ENCODE data around the gene SPRED1. TPM values are rescaled to one million over a fixed set of nuclear protein-coding genes. Genes with fewer than 3 reads are reported as not detected.

Gene SPRED1
- total and polyA plus RNA-seq, 2 of the 4 experiments (the other 2 are of a cell fraction): 6.6 to 17.9 TPM

DNA sequence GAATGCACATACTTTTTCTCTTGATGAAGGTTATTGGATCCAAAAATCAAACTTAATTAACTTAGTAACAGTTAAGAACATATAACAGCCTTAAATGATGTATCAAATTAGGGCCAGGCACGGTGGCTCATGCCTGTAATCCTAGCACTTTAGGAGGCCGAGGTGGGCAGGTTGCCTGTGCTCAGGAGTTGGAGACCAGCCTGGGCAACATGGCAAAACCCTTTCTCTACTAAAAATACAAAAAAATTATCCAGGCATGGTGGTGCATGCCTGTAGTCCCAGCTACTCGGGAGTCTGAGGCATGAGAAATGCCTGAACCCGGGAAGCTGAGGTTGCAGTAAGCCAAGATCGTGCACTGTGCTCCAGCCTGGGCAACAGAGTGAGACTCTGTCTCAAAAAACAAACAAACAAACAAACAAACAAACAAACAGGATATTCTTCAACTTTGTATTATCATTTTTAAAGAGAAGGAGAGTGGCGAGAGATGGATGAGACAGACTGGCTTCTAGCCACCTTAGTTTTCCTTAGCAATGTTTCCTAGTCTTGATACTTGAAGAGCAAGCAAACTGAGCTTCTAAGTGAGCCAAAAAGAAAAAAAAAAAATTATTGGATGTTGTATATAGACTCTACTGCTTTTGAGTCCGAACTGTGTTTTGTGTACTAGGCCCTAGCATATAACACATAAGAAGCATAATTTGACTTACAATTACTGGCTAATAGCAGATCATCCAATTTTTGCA, 13.8 kb downstream of the SPRED1 start:
- no peak overlapping the region for H3K4me3 ChIP-seq (ENCODE audit: insufficient read depth, low read depth, low read length)
- ChIA-PET POLR2A (ENCODE audit: unreplicated experiment) (no interaction called here), CTCF (interaction anchor here (0.6 kb wide), 2 partner anchors 28 to 1000 kb away, joined by 3 read pairs; no protein-coding TSS in a partner anchor)
- no peaks in the 10 kb centered on the region for H3K9me3 ChIP-seq (ENCODE audit: control insufficient read depth, insufficient read depth, low read length)
- peaks cover 9% of the 10 kb centered on the region for H3K36me3 ChIP-seq (ENCODE audit: control insufficient read depth, insufficient read depth, low read length)
- H2AK5ac ChIP-seq (ENCODE audit: low read depth, low read length): no peak overlapping the region
- H4K8ac ChIP-seq (ENCODE audit: low read depth in 2 of 2, low read length in 2 of 2): no peak overlapping the region
- no peak overlapping the region; the same call in 1 of the 2 replicates for H3K9ac ChIP-seq (ENCODE audit: low read depth, low read length)
- peak overlapping the region; percentile 83 for H3K4me2 ChIP-seq (ENCODE audit: low read depth, low read length)
- no peak overlapping the region for H2BK5ac ChIP-seq (ENCODE audit: low read depth, low read length, poor library complexity, severe bottlenecking)
- peaks cover 88% of the 10 kb centered on the region for H4K20me1 ChIP-seq (ENCODE audit: insufficient read depth, low read length)
- no peak overlapping the region for H3K4ac ChIP-seq (ENCODE audit: low read depth, low read length)
- BruUV-seq (replicated peaks): no TSS peak
- H2BK15ac ChIP-seq (ENCODE audit: low read depth, low read length): no peak overlapping the region
- no CpG with 5 or more reads among the region's 7 CpGs for whole genome bisulfite sequencing, 2 experiments (ENCODE audit: extremely low coverage in 2 of 2, insufficient read length in 1 of 2)
- no peak overlapping the region for H3K23ac ChIP-seq (ENCODE audit: low read depth, low read length)
- H3K56ac ChIP-seq (ENCODE audit: extremely low read depth, insufficient read depth, low read length): no peak overlapping the region
- 0 out of 2 replicates have a peak overlapping the region, but pooled peaks have one; percentile 22 for H3K27ac ChIP-seq (ENCODE audit: insufficient read depth, low read length)
- peak; percentile 38 for ATAC-seq (ENCODE audit: low read depth)
- H2AK9ac ChIP-seq (replicated peaks; ENCODE audit: low read depth, low read length, poor library complexity): no peak overlapping the region
- peaks cover 15% of the 10 kb centered on the region; the same call in 1 of the 2 replicates for H3K4me1 ChIP-seq (ENCODE audit: control insufficient read depth, insufficient read depth, low read length)
- no peak overlapping the region for H4K91ac ChIP-seq (ENCODE audit: insufficient read depth, low read depth, low read length)
- in situ Hi-C loops (cut with MboI; ENCODE audit: low sequenced_read_pairs) (no loop called here), intact Hi-C loops (cut with micrococcal nuclease) (loop anchor here (5.0 kb wide), 2 partner anchors 51 to 81 kb away; no protein-coding TSS in a partner anchor), dilution Hi-C loops (cut with HindIII; ENCODE audit: low sequenced_read_pairs, unreplicated experiment) (no loop called here)
- TF ChIP-seq CHD1 (IDR thresholded peaks at IDR 0.05; ENCODE audit: low read depth, low read length) (no peak), RAD21 (IDR thresholded peaks at IDR 0.05; ENCODE audit: low read length) (no peak)
- H3K79me1 ChIP-seq (ENCODE audit: low read depth in 1 of 2, low read length in 2 of 2): peaks cover 2 to 68% of the 10 kb centered on the region in 2 experiments; a peak in 3 of 4 replicates
- no peak for DNase-seq
- no peaks in the 10 kb centered on the region for H3K27me3 ChIP-seq (ENCODE audit: control insufficient read depth, insufficient read depth, low read length)
- no peak overlapping the region for H2BK20ac ChIP-seq (ENCODE audit: low read depth, low read length)
- H3K14ac ChIP-seq (replicated peaks; ENCODE audit: low read depth, low read length): peak overlapping the region; percentile 66; the same call in 1 of the 2 replicates
- no peak overlapping the region for H3K18ac ChIP-seq (ENCODE audit: low read depth, low read length)
- H2BK120ac ChIP-seq (ENCODE audit: low read depth, low read length): no peak overlapping the region
- H3K9me1 ChIP-seq (ENCODE audit: insufficient read depth, low read length): peaks cover 11% of the 10 kb centered on the region
- no peak overlapping the region for H4K5ac ChIP-seq (ENCODE audit: low read depth, low read length)
- H2AFZ ChIP-seq (replicated peaks; ENCODE audit: low read length, poor library complexity): no peak overlapping the region
